GM18526 (cell line): ENCODE data around the gene SF3B5.

Experiments
- POLR2A ChIP-seq: IDR thresholded peaks from 3 replicates; pipeline ENCODE4 v1.6.1; 2011; ENCODE audit not compliant: insufficient read length; ENCODE audit errors: extremely low read depth

The SF3B5 gene

DNA sequence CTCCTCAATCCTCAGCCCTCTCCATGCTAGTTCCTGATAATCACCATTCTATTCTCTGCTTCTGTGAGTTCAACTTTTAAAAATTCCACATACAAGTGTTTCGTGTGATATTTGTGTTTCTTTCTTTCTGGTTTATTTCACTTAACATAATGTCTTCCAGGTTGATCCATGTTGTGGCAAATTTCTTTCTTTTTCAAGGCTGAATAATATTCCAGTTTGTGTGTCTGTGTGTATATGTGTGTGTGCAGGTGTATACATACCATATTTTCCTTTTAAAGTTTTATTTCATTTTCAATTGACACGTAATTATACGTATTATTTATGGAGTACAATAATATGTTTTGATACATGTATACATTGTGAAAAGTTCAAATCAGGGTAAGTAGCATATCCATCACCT, 19.8 kb upstream of the SF3B5 start:
- TF ChIP-seq POLR2A, result no peak

DNA sequence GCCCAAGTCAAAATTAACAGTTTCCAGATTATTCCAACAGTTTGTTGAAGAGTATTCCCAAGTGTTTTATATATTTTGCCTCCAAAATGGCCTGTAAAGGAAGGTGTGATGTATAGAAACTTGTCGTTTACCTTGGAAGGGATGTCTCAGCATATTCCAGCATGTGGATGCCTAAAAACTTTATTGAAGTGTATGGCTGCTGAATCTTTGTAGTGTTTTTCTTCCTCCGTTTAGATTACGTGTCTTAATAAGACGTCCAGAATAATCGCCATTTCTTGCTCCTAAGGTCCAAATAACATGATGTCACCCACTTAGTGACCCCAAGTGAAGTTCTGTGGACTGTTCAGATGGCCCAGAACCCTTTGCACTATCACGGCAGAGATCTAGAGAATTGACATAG, 18.0 kb upstream of the SF3B5 start:
- TF ChIP-seq POLR2A, result no peak

DNA sequence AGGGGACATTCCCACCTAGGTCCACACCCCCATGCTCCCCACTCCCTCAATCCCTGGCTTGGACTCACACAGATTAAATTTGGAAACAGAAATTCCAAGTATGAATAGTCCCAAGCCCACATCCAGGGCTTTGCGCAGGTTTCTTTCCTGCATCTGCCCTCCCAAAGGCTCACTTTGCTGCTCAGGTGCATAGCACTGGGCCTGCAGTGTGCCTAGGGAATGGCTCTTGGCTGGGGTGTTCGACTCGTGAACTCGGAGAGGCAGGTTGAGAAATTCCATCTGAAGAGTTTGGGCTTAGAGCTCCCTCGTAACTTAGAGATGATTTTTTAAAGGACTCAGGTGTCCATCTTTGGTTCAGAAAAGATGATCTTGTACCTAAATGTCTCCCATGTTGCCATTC, 14.8 kb upstream of the SF3B5 start:
- no peak for TF ChIP-seq POLR2A

DNA sequence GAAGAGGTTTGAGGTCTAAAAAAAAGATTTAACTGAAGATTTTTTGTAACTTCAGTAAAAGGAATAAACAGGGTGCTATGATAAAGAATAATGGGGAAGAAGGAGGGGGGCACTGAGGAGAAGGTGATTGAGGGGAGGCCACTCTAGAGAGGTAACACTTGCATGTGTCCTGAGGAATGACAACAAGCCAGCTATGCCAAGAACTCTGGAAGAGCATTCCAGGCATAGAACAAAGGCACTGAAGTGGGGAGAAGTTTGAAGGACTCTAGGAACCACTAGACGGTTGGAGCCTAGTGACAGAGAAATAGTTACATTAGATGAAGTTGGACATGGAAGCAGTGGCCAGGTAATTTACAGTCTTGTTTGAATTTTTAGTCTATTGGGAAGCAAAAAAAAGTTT, 10.8 kb upstream of the SF3B5 start:
- no peak for TF ChIP-seq POLR2A

DNA sequence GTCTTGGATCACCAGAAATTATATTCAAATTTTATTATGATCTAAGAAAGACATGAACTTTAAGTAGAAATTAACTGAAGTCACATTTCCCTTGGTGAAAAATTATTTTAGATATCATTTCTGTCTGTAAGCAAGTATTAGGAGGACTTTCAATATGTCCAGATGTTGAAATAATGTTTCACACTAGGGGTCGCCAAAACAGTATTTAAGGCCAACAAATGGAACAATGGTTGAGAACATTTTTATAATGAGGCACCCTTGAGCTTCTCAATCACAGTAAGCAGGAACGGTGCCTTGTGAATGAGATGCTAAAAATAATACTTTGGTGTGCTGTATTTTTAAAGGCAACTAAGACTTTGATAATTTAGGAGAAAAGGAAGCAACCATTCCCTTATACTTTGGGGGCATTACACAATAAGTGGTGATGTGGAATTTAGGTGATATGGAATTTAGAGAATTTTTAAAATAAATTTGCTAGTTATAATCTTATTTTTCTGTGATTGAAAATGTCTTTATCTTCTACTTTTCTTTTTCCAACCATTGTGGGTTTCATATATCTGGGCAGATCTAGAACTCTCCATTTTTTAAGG, 9.6 kb upstream of the SF3B5 start:
- no peak for TF ChIP-seq POLR2A

DNA sequence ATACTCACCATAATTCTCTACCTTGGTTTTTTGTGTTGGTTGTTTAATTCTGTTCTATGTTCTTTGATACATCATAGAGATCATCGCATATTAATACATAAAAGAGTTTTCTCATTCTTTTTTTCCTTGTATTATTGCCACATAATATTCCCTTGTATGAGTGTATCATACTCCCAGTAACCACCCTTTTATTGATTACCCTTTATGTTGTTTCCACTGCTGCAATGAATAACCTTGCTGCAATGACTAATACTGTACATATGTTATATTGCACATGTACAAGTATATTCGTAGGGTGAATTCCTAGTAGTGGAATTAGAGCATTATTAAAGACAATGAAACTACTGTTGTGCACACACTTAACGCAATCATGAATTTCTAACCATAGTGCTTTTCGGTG, 9.1 kb upstream of the SF3B5 start:
- TF ChIP-seq POLR2A, result no peak

DNA sequence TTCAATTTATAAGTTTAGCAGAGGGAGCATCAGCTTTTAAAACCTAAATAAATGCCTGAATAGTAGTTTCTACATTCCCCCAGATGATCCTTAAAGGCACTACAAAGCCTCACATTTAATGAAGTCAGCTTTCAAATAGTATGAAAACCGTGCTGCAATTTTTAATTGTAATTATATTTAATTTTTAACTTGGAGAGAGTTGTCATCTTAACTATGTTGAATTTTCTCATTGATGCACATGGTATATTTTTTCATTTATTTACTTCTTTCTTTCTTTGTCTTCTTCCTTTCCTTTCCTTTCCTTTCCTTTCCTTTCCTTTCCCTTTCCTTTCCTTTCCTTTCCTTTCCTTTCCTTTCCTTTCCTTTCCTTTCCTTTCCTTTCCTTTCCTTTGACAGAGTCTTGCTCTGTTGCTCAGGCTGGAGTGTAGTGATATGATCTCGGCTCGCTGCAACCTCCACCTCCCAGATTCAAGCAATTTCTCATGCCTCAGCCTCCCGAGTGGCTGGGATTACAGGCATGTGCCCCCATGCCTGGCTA, 7.7 kb upstream of the SF3B5 start:
- no peak for TF ChIP-seq POLR2A

DNA sequence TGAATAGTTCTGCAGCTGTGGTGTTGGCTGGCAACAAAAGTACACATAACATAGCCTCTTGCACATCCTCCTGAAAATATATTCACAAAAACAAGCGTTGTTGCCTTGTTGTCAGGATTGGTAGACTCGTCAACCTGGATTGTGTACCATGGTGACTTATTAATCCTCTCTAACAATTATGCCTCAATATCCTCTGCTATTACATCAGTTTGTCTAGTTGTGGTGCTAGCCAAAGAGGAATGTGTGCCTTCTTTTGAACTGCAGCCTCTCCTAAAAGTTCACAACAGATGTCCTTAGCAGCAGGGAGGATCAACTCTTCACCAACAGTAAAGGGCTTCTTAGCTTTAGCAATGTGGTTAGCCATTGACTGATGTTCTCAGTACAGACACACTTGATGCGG, 3.6 kb upstream of the SF3B5 start:
- TF ChIP-seq POLR2A, result no peak

DNA sequence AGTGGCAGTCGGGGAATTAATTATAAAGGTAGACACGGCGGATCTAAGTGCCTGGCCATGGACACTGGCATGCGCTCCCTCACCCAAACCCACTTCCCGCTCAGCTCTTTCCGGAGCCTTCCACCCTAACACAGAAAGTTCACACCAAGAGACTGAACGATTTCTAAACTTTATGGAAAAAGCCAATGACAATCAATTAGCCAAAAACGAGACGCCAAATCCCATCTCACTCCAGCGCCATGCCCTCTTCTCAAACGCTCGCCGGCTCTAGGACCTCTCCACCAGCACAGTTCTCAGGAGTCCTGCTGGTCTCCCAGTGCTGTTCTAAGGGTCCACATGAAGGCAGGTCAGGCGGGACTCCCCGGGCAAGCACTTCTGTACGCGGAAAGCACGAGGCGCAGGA, 641 bp downstream of the SF3B5 start:
- TF ChIP-seq POLR2A, result no peak

DNA sequence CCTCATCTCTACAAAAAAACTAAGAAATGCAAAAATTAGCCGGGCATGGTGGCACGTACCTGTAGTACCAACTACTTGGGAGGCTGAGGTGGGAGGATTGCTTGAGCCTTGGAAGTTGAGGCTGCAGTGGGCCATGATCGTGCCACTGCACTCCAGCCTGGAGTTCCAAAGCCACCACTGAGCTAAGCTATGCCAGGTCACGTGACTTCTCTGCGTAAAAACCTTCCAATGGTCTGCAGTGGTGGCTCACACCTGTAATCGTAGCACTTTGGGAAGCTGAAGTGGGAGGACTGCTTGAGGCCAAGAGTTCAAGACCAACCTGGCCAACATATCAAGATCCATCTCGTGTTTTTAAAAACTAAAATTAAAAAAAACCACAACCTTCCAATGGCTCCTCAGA, 1.7 kb downstream of the SF3B5 start:
- TF ChIP-seq POLR2A, result no peak

DNA sequence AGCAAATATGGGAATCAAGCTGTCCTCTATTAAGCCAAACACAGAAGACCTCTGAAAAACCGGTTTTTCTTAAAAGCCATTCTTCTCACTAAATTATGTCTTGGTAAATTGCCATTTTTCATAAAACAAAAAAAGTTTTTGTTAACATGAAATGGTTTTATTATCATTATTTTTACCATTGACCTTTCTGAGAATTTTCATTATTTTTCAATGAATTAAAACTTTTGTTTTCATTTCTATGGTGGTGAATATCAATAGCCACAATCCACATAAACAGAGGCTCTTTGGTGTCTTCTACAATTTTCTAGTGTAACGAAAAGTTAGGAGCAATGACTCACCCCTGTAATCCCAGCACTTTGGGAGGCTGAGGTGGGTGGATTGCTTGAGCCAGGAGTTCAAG, 2.1 kb downstream of the SF3B5 start:
- TF ChIP-seq POLR2A, result no peak

DNA sequence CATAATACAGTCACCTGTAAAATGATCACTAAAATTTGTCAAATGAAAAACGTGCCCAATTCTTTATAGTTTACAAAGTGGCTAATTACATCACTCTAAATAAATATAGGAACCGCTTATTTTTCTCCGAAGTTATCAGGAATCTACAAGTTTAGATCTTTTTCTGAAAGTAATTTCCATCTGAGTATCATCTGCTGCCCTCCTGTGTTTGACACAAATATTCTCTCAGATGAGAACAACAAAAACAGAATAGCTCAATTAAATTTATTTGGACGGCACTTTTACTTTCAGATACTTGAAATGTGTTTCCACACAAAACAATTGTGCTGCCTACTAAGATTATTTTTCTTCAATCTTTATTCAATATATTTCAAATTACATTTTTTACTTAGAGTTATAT, 5.0 kb downstream of the SF3B5 start:
- no peak for TF ChIP-seq POLR2A

DNA sequence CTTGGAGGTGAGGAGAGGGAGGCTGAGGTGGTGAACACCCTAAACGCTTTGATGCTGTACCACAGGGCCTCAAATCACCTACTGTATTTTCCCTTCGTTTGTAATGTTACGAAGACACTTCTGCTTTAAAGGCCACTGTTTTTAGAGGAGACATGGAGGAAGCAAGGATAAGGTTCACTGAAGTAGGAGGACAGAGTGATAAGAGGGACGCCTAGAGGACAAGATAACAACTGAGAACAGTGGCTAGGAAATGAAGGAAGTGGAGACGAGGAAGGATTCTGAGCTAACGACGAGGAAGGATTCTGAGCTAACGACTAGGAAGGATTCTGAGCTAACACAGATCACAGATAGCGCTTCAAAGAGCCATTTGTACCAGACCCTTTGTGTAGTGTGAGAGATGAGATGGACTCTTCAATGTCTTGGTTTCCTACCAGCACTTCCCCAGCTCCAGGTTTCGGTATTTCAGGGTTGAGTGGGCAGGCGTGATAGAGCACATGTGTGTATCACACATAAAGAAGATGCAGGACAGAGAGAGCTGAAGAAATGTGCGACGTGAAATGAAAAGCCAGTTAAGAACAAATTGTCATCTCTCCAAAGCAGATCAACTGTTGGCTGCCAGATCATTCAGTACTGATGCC, 7.5 kb downstream of the SF3B5 start:
- TF ChIP-seq POLR2A, result no peak

DNA sequence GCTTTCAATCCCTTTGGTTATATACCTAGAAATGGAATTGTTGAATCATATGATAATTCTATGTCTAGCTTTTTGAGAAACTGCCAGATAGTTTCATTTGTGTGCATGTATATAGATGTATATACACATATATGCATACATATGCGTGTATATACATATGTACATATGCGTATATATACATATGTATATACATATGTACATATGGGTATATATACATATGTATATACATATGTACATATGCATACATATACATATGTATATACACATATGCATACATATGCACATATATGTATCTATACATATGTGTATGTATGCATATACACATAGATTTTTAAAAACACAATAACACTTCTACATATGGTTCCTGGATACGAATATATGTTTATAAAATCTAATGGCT, 8.4 kb downstream of the SF3B5 start:
- no peak for TF ChIP-seq POLR2A

DNA sequence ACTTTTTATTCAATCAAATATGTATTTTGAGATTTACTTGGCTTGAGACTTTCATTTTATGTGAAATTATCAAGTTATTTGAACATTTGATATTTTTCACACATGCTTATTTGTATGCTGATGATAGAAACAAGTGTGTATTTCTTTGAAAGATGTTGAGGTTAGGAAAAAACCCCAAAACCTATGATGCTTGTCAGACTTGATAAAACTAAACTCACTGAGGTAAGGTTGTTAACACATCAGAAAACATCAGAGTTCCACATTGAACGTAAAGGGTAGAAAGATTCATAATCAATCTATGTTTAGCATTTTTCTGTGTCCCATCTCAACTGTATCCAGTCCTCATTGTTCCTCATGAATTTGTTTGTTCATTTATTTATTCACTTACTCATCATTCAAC, 12.2 kb downstream of the SF3B5 start:
- no peak for TF ChIP-seq POLR2A

DNA sequence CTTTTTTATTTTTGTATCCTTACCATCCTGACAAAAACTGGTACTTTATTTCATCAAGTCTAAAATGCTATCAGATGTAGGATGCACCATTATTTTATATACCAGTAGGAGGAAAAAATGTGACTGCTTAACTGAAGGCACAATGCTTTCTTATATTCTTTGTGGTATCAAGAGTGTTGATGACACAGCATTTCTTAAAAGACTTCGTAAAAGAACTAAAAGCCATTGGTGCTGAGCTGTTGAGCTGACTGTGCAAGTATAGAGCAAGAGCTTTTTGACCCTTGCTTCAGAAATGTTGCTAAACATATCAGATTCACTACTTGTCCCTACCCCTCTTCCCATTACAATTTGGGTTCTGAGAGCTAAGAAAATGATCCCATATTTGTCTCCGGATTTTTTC, 17.5 kb downstream of the SF3B5 start:
- no peak for TF ChIP-seq POLR2A

DNA sequence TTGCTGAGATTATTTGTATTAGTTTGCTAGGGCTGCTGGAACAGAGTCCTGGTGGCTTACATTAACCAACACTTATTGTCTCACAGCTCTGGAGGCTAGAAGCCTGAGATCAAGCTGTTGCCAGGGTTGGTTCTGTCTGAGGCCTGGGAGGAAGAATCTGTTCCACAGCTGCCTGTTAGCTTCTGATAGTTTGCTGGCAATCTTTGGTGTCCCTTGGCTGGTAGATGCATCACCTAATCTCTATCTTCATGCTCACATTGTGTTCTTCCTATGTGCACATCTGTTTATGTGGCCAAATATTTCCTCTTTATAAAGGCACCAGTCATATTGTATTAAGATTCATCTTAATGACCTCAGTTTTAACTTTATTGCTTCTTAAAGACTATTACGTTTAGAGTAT, 19.5 kb downstream of the SF3B5 start:
- no peak for TF ChIP-seq POLR2A

DNA sequence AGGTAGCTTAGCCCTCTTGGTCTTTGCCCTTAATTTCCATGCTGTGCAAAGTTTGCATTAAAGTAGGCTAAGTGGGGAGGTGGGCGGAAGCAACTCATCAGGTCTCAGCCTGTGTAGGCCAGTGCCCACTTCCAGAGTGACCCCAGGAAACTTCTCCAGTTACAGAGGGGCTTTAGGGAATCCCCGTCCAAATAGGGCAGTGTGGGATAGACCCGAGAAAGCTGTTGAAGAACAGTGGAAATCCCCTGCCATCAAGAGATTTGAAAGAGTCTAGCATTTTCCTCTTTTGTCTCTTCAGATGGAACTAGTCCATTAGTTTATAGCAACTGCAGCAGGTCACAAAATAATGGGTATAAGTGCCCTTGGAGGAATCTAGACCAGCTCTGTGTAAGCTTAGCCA, 20.2 kb downstream of the SF3B5 start:
- TF ChIP-seq POLR2A, result no peak

DNA sequence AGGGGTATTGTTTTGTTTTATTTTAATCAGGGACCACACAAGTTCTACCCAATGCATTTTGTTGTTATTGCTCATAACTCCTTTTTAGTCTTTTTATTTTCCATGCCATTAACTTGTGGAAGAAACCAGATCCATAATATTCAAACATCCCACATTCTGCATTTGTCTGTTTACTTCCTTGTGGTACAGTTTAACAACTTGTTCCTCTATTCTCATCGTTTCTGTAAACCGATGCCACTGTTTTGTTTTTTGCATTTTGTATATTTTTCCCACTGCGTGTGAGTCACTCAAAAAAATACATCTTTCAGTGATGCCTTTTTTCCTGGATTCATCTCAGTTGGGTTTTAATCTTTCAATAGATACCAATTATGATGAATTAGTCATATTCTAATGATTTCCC, 22.3 kb downstream of the SF3B5 start:
- TF ChIP-seq POLR2A, result no peak
